HCT116 (cell line): ENCODE data around the gene SMC4.

ENCODE experiments used
- CTCF ChIP-seq, 3 experiments: fragments of 200-600 bp in 1 of 3; sonication (generic) in 1 of 3; IDR thresholded peaks in 2 of 3; conservative IDR thresholded peaks in 1 of 3; 2 replicates each; pipeline ENCODE4 v1.5.1; 2012 to 2017; ENCODE audit warnings: low read depth in 2 of 3, low read length in 2 of 3, antibody characterized with exemption in 1 of 3, borderline replicate concordance in 1 of 3, control low read depth in 1 of 3, mild to moderate bottlenecking in 1 of 3, mixed read lengths in 1 of 3, mixed run types in 1 of 3, moderate library complexity in 1 of 3; ENCODE audit not compliant: insufficient read depth in 1 of 3
- EZH2 ChIP-seq: fragments of 200-600 bp; sonication (generic); IDR thresholded peaks from 2 replicates; pipeline ENCODE4 v1.6.1; 2017; ENCODE audit warnings: antibody characterized with exemption, mixed run types
- EZH2phosphoT487 ChIP-seq: fragments of 200-600 bp; IDR thresholded peaks from 2 replicates; pipeline ENCODE4 v1.6.1; 2018; ENCODE audit warnings: antibody characterized with exemption, borderline replicate concordance
- RAD21 ChIP-seq: IDR thresholded peaks from 2 replicates; pipeline ENCODE4 v1.6.1; 2012; ENCODE audit warnings: low read depth, mild to moderate bottlenecking
- SIN3A ChIP-seq: IDR thresholded peaks from 2 replicates; pipeline ENCODE4 v1.6.1; 2012; ENCODE audit warnings: low read depth

- TF ChIP-seq EZH2 = no peak
- no peak for TF ChIP-seq RAD21
- no peak for TF ChIP-seq SIN3A
- no peak for TF ChIP-seq EZH2phosphoT487
- TF ChIP-seq CTCF (IDR thresholded peaks at IDR 0.05 in 2 of 3, conservative IDR thresholded peaks at IDR 0.05 in 1 of 3; ENCODE audit: borderline replicate concordance in 1 of 3, insufficient read depth in 1 of 3, low read depth in 2 of 3, low read length in 2 of 3) = no peak
Measured at GRCh38 chr3:160444411-160444810, 45.0 kb downstream of the SMC4 start.
